Stomach (tissue), 9 donors: Measurements from ENCODE around the gene ELF5. TPM values are rescaled to one million over a fixed set of nuclear protein-coding genes. Genes with fewer than 3 reads are reported as not detected.

Experiments used
- DNase-seq, 2 donors: peaks; one replicate each; pipeline versions ENCODE4 v3.0.0 to v3.0.0-alpha.2; 2013 to 2019
- H3K27ac ChIP-seq, 5 donors: fragments of 200-600 bp in 4 of 5; sonication (generic) in 4 of 5; one replicate each; pipeline ENCODE4 v1.5.1; 2013 to 2019; ENCODE audit warnings: mild to moderate bottlenecking in 1 of 5, moderate library complexity in 1 of 5
- H3K27me3 ChIP-seq, 3 donors: fragments of 200-600 bp; sonication (generic); one replicate each; pipeline ENCODE4 v1.5.1; 2017 to 2019; ENCODE audit warnings: mixed run types in 1 of 3
- H3K36me3 ChIP-seq, 4 donors: fragments of 200-600 bp; sonication (generic); 1 replicate in 3 of 4; 2 replicates in 1 of 4; pipeline ENCODE4 v1.5.1; 2016 to 2019
- H3K4me1 ChIP-seq, 4 donors: fragments of 200-600 bp; sonication (generic); one replicate each; pipeline ENCODE4 v1.5.1; 2016 to 2019
- H3K4me3 ChIP-seq, 4 donors: fragments of 200-600 bp; sonication (generic) in 3 of 4; one replicate each; pipeline ENCODE4 v1.5.1; 2016 to 2019; ENCODE audit warnings: mild to moderate bottlenecking in 1 of 4
- H3K9me3 ChIP-seq, 4 donors: fragments of 200-600 bp; sonication (generic); one replicate each; pipeline ENCODE4 v1.5.1; 2016 to 2019
- EP300 ChIP-seq: sonication (generic); formaldehyde crosslinking; IDR thresholded peaks from one replicate; pipeline ENCODE4 v1.6.1; 2017; ENCODE audit warnings: antibody characterized with exemption
- POLR2A ChIP-seq, 4 donors: fragments of 450-650 bp; IDR thresholded peaks; one replicate each; pipeline ENCODE4 v1.6.1; 2016; ENCODE audit warnings: antibody characterized with exemption in 4 of 4, control low read depth in 2 of 4, mild to moderate bottlenecking in 1 of 4, moderate library complexity in 1 of 4
- POLR2AphosphoS5 ChIP-seq, 3 donors: sonication (generic); formaldehyde crosslinking; IDR thresholded peaks; one replicate each; pipeline ENCODE4 v1.6.1; 2016; ENCODE audit warnings: antibody characterized with exemption in 3 of 3
- WGBS, 5 donors: extraction: QIAGEN DNeasy Blood & Tissue Kit in 3 of 5; methylation state at CpG; one replicate each; pipeline versions ENCODE4 v1.1.5 to v1.1.7; 2013 to 2018; 5-methylcytosine and 5-hydroxymethylcytosine counted together
- intact Hi-C: fragments of 100-400 bp; cut with DNase I; formaldehyde crosslinking; loops from one replicate; pipeline ENCODE4 v1.15.1; 2023; ENCODE audit warnings: low total_unique reads
- polyA plus RNA-seq, 3 donors: library from polyadenylated mRNA; stranded (reverse); fragments of 200-250 nt; gene quantifications; one replicate each; pipeline ENCODE4 v1.2.3, GENCODE V29; 2013
- total RNA-seq, 5 donors: library from RNA; depleted of rRNA; stranded (reverse); fragments of >200 nt; gene quantifications; one replicate each; pipeline versions ENCODE4 v1.1.0 to v1.2.3, GENCODE V29; 2014 to 2016
- TF ChIP-seq, protein P1 (sequence below), 7 experiments: fragments of 450-650 bp in 4 of 7; fragments of 200-600 bp in 3 of 7; sonication (generic) in 3 of 7; IDR thresholded peaks; one replicate each; pipeline ENCODE4 v1.5.1; 2016 to 2019; ENCODE audit warnings: antibody characterized with exemption in 7 of 7, control low read depth in 2 of 7, mild to moderate bottlenecking in 1 of 7
- donor health status: healthy with polysubstance abuse.
- donor health status: Bipolar disorder and iron deficiency.
- donor health status: healthy.

Gene ELF5
- total and polyA plus RNA-seq, 8 donors: 0.19 to 0.78 (median 0.55) TPM; not detected in 5

DNA sequence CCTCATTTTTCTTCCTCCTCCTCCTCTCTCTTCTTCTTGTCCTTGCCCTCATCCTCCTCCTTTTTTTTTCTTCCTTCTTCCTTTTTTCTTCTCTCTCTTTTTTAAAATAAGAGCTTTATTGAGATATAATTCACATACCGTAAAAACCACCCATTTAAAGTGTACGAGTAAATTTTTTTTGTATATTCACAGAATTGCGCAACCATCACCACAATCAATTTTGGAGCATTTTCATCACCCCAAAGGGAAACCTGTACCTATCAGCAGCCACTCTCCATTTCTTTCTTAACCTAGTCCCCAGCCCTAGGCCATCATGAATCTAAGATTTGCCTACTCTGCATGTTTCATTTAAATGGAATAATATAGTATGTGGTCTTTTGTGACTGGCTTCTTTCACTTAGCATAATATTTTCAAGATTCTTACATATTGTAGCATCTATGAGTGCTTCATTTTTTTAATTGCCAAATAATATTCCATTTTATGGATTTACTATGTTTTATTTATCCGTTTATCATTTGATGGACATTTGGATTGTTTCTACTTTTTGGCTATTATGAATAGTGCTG is 39.9 kb downstream of the ELF5 start:
- Histone ChIP-seq H3K9me3 (no peaks in the 10 kb centered on the region), H3K36me3 (peaks cover 38 to 60% (median 55%) of the 10 kb centered on the region in 4 donors), H3K27ac (no peak overlapping the region), H3K4me3 (no peak overlapping the region), H3K27me3 (no peaks in the 10 kb centered on the region), H3K4me1 (no peaks in the 10 kb centered on the region)
- DNase-seq: no peak
- no peak for TF ChIP-seq EP300
- TF ChIP-seq POLR2AphosphoS5 (IDR thresholded peaks at IDR 0.05): no peak
- TF ChIP-seq POLR2A (IDR thresholded peaks at IDR 0.05): no peak
- TF ChIP-seq, protein P1, sequence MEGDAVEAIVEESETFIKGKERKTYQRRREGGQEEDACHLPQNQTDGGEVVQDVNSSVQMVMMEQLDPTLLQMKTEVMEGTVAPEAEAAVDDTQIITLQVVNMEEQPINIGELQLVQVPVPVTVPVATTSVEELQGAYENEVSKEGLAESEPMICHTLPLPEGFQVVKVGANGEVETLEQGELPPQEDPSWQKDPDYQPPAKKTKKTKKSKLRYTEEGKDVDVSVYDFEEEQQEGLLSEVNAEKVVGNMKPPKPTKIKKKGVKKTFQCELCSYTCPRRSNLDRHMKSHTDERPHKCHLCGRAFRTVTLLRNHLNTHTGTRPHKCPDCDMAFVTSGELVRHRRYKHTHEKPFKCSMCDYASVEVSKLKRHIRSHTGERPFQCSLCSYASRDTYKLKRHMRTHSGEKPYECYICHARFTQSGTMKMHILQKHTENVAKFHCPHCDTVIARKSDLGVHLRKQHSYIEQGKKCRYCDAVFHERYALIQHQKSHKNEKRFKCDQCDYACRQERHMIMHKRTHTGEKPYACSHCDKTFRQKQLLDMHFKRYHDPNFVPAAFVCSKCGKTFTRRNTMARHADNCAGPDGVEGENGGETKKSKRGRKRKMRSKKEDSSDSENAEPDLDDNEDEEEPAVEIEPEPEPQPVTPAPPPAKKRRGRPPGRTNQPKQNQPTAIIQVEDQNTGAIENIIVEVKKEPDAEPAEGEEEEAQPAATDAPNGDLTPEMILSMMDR (IDR thresholded peaks at IDR 0.05): no peak
- 89 to 98% (median 94%) methylated on average over 4 of the region's 4 CpGs for WGBS, 5 donors
- intact Hi-C loops: no loop called here

DNA sequence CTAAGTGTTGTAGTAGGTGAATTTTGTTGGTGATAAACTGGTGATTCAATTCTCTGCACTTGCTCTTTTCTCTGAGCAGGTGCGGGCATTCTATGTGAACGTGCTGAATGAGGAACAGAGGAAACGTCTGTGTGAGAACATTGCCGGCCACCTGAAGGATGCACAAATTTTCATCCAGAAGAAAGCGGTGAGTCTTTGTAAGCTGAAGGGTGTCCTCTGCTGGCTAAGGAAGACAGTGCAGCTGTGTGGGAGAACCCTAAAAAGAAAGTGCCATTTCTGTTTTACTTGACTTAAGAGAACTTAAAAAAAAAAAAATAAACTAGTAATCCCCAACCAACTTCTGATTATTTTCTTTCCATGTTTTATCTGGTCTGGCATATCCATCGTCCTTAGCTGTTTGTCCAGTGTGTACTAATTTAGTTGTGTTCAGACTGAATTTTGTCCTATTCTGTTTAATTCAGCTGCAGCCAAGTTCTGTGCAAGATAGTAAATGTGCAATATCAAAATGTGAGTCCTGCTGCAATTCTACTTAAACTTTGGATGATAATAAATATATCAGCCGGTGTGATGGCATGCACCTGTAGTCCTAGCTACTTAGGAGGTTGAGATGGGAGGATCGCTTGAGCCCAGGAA is 45.3 kb downstream of the ELF5 start:
- H3K27me3 ChIP-seq: no peaks in the 10 kb centered on the region
- TF ChIP-seq EP300 (no peak), POLR2AphosphoS5 (IDR thresholded peaks at IDR 0.05) (no peak), POLR2A (IDR thresholded peaks at IDR 0.05) (no peak)
- TF ChIP-seq, protein P1 (IDR thresholded peaks at IDR 0.05): peak in 5 of 7 experiments; percentile 37 to 58 (median 39)
- H3K4me1 ChIP-seq: no peaks in the 10 kb centered on the region
- peaks cover 62 to 100% (median 98%) of the 10 kb centered on the region in 4 donors for H3K36me3 ChIP-seq
- no peak overlapping the region for H3K4me3 ChIP-seq
- no peak overlapping the region for H3K27ac ChIP-seq
- peaks cover 0 to 13% (median 0%) of the 10 kb centered on the region in 4 donors for H3K9me3 ChIP-seq
- 72 to 82% (median 77%) methylated on average over 8 of the region's 8 CpGs for WGBS, 5 donors
- peak; percentile 30 to 33 for DNase-seq
- intact Hi-C loops: no loop called here

DNA sequence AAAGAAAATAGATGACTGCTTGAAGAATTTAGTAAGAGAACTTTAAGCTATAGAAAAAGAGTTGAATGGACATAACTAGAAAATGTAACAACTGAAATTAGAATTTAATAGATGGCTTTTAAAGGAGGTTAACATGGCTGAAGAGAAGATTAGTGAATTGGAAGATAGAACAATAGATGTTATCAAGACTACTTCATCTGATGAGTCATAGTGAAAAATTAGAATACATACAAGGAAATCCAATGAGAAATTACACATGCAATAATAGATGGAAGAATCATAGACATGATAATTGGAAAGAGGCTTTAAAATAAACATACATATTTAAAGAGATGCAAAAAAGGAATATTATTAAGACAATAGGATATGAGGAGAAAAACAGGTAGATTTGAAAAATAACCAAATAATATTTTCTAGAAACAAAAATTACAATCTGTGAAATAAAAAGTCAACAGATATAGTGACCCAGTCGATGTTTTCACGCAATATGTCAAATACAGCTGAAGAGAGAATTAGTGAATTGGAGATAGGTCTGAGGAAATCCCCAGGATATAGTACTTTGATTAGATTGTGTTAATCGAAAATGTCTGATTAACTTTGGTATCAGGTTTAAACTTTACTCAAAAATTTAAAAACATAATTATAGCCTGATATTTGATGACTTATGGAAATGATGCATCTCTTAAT is 46.6 kb downstream of the ELF5 start:
- TF ChIP-seq, protein P1 (IDR thresholded peaks at IDR 0.05): no peak
- TF ChIP-seq POLR2A (IDR thresholded peaks at IDR 0.05) (no peak), EP300 (no peak), POLR2AphosphoS5 (IDR thresholded peaks at IDR 0.05) (no peak)
- DNase-seq: no peak
- WGBS, 5 donors: 63 to 98% (median 94%) methylated on average over 3 of the region's 3 CpGs
- peaks cover 67 to 100% (median 98%) of the 10 kb centered on the region in 4 donors for H3K36me3 ChIP-seq
- no peak overlapping the region for H3K4me3 ChIP-seq
- no peak overlapping the region for H3K27ac ChIP-seq
- intact Hi-C loops: no loop called here
- H3K9me3 ChIP-seq: peaks cover 0 to 13% (median 0%) of the 10 kb centered on the region in 4 donors
- H3K27me3 ChIP-seq: no peaks in the 10 kb centered on the region
- H3K4me1 ChIP-seq: no peaks in the 10 kb centered on the region

DNA sequence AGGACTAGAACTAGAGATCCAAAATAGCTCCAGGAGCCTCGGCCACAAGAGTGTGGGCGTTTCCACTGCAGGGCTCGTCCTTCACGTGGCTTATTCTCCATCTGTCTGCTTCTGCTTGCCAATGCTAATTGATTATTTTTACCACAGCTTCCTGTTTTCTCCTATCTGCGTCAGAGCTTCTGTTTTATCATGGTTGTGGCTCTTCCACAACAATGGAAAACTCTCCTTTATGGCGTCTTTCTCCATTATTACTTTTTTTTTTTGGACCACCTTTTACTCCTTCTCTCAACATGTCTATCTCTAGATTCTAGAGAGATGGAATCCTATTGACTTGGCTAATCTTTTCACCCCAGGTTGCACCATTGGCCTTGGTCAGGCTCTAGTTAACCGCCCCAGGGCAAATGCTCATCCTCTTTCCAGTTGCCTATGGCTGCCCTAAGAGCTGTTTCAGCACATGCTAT is 49.0 kb downstream of the ELF5 start:
- TF ChIP-seq POLR2A (IDR thresholded peaks at IDR 0.05) (no peak), EP300 (no peak), POLR2AphosphoS5 (IDR thresholded peaks at IDR 0.05) (no peak)
- TF ChIP-seq, protein P1 (IDR thresholded peaks at IDR 0.05): no peak
- Histone ChIP-seq H3K36me3 (peaks cover 53 to 99% (median 97%) of the 10 kb centered on the region in 4 donors), H3K4me3 (no peak overlapping the region), H3K27ac (no peak overlapping the region), H3K4me1 (peaks cover 0 to 2% (median under 1%) of the 10 kb centered on the region in 4 donors), H3K27me3 (no peaks in the 10 kb centered on the region), H3K9me3 (peaks cover 0 to 13% (median 0%) of the 10 kb centered on the region in 4 donors)
- WGBS, 5 donors: 80 to 88% (median 87%) methylated on average over 7 of the region's 7 CpGs
- intact Hi-C loops: no loop called here
- no peak for DNase-seq
